GM19035 (cell line): ENCODE measurements around the gene TRAP1.

Source experiments
- ATAC-seq: cut with Tn5 transposase; IDR thresholded peaks from one replicate; pipeline ENCODE4 v1.9.1; 2021; ENCODE audit not compliant: unreplicated experiment

The TRAP1 gene

GRCh38 chr16:3652373-3653195, 64.7 kb downstream of the TRAP1 start:
- ATAC-seq = no peak

GRCh38 chr16:3651461-3652372, 65.6 kb downstream of the TRAP1 start:
- ATAC-seq = no peak

- no peak for ATAC-seq
Measured at GRCh38 chr16:3650631-3651265, 66.6 kb downstream of the TRAP1 start.

- ATAC-seq = no peak
Measured at GRCh38 chr16:3646348-3646920, 70.9 kb downstream of the TRAP1 start.

- ATAC-seq = no peak
Measured at GRCh38 chr16:3645504-3646347, 71.6 kb downstream of the TRAP1 start.

- no peak for ATAC-seq
Measured at GRCh38 chr16:3645108-3645503, 72.2 kb downstream of the TRAP1 start.

GRCh38 chr16:3643095-3643730, 74.1 kb downstream of the TRAP1 start:
- no peak for ATAC-seq

GRCh38 chr16:3642397-3643094, 74.8 kb downstream of the TRAP1 start:
- ATAC-seq = no peak

GRCh38 chr16:3641801-3642396, 75.4 kb downstream of the TRAP1 start:
- ATAC-seq = no peak

GRCh38 chr16:3640632-3641501, 76.5 kb downstream of the TRAP1 start:
- ATAC-seq = no peak

GRCh38 chr16:3640207-3640606, 77.1 kb downstream of the TRAP1 start:
- no peak for ATAC-seq

GRCh38 chr16:3638916-3639644, 78.2 kb downstream of the TRAP1 start:
- no peak for ATAC-seq

GRCh38 chr16:3637371-3637923, 79.9 kb downstream of the TRAP1 start:
- ATAC-seq = no peak

GRCh38 chr16:3625911-3626732, 91.2 kb downstream of the TRAP1 start:
- peak; percentile 57 for ATAC-seq

GRCh38 chr16:3625331-3625730, 92.0 kb downstream of the TRAP1 start:
- ATAC-seq = no peak

- no peak for ATAC-seq
Measured at GRCh38 chr16:3623642-3624041, 93.7 kb downstream of the TRAP1 start.
